Liver (tissue), 3 donors: Measurements from ENCODE around the gene AP3B1.

Experiments
- EGR1 ChIP-seq, 2 donors: IDR thresholded peaks; 2 replicates each; pipeline ENCODE4 v1.6.1; 2016 to 2018; ENCODE audit warnings: antibody characterized with exemption in 2 of 2, low read depth in 2 of 2
- GABPA ChIP-seq, 2 donors: IDR thresholded peaks in 1 of 2; conservative IDR thresholded peaks in 1 of 2; 2 replicates each; pipeline ENCODE4 v1.6.1; 2016; ENCODE audit warnings: antibody characterized with exemption in 2 of 2, mild to moderate bottlenecking in 1 of 2, moderate library complexity in 1 of 2
- JUND ChIP-seq, 2 donors: IDR thresholded peaks; 2 replicates each; pipeline ENCODE4 v1.6.1; 2016; ENCODE audit warnings: antibody characterized with exemption in 2 of 2
- RAD21 ChIP-seq, 2 donors: IDR thresholded peaks; 2 replicates each; pipeline ENCODE4 v1.6.1; 2016; ENCODE audit warnings: antibody characterized with exemption in 2 of 2, mild to moderate bottlenecking in 2 of 2
- TF ChIP-seq, protein P1 (sequence below): fragments of 150-350 bp; IDR thresholded peaks from 2 replicates; pipeline ENCODE4 v1.5.1; 2017; ENCODE audit warnings: improper control_type of control experiment, low read depth, low read length; ENCODE audit not compliant: missing input control
- donor health status: healthy.
- donor health status: healthy.

DNA sequence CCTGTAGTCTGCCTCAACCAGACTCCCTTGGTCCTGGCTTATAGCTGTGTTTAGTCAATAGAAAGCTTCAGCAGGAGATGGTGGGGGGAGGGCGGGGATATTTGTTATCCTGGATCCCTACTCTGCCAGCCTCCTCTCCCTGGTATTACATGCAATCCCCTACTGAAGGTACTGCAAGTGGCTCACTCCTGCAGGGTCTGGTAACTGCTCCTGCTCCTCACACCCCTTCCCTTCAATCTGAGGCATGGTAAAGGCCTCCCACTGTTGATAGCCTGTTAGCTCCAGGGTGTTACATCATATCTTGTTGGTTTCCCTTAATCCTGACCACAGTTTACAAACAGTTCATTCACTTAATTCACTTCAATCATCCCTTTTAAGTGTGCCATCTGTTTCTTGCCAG is 137.5 kb downstream of the AP3B1 start:
- TF ChIP-seq RAD21 (IDR thresholded peaks at IDR 0.05), result no peak
- no peak for TF ChIP-seq EGR1 (IDR thresholded peaks at IDR 0.05; ENCODE audit: low read depth in 2 of 2)
- TF ChIP-seq, protein P1, sequence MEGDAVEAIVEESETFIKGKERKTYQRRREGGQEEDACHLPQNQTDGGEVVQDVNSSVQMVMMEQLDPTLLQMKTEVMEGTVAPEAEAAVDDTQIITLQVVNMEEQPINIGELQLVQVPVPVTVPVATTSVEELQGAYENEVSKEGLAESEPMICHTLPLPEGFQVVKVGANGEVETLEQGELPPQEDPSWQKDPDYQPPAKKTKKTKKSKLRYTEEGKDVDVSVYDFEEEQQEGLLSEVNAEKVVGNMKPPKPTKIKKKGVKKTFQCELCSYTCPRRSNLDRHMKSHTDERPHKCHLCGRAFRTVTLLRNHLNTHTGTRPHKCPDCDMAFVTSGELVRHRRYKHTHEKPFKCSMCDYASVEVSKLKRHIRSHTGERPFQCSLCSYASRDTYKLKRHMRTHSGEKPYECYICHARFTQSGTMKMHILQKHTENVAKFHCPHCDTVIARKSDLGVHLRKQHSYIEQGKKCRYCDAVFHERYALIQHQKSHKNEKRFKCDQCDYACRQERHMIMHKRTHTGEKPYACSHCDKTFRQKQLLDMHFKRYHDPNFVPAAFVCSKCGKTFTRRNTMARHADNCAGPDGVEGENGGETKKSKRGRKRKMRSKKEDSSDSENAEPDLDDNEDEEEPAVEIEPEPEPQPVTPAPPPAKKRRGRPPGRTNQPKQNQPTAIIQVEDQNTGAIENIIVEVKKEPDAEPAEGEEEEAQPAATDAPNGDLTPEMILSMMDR, result no peak
- TF ChIP-seq GABPA (IDR thresholded peaks at IDR 0.05 in 1 of 2, conservative IDR thresholded peaks at IDR 0.05 in 1 of 2), result no peak
- no peak for TF ChIP-seq JUND (IDR thresholded peaks at IDR 0.05)
